ENCODE measurements around the gene RGS7BP. TPM values are rescaled to one million over a fixed set of nuclear protein-coding genes. Genes with fewer than 3 reads are reported as not detected.

The RGS7BP gene
- total and polyA plus RNA-seq, 7 donors = 0.06 to 1.5 (median 0.17) TPM

DNA sequence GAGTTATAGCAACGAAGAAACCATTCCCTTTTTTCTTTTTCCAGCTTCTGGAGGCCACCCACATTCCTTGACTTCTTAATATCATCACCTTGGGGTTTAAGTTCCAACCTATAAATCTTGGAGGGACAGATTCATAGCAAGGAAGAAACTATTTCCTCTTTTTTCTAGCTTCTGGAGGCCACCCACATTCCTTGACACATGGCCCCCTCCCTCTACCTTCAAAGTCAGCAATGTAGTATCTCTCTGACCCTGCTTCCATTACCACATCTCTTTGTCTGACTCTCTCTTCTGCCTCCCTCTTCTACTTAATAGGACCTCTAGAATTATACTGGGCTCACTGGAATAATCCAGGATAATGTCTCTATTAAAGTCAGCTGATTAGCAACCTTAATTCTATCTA lies 149.8 kb downstream of the RGS7BP start:
- Histone ChIP-seq H3K4me3 (no peak overlapping the region), H3K4me1 (no peaks in the 10 kb centered on the region), H3K27me3 (ENCODE audit: insufficient read depth in 3 of 3, low read length in 2 of 3) (no peaks in the 10 kb centered on the region), H3K9me3 (no peaks in the 10 kb centered on the region), H3K36me3 (ENCODE audit: insufficient read depth in 1 of 2, low read depth in 1 of 2) (no peaks in the 10 kb centered on the region), H3K27ac (no peak overlapping the region)
- intact Hi-C loops (cut with DNase I) = no loop called here
- TF ChIP-seq, protein P1, sequence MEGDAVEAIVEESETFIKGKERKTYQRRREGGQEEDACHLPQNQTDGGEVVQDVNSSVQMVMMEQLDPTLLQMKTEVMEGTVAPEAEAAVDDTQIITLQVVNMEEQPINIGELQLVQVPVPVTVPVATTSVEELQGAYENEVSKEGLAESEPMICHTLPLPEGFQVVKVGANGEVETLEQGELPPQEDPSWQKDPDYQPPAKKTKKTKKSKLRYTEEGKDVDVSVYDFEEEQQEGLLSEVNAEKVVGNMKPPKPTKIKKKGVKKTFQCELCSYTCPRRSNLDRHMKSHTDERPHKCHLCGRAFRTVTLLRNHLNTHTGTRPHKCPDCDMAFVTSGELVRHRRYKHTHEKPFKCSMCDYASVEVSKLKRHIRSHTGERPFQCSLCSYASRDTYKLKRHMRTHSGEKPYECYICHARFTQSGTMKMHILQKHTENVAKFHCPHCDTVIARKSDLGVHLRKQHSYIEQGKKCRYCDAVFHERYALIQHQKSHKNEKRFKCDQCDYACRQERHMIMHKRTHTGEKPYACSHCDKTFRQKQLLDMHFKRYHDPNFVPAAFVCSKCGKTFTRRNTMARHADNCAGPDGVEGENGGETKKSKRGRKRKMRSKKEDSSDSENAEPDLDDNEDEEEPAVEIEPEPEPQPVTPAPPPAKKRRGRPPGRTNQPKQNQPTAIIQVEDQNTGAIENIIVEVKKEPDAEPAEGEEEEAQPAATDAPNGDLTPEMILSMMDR (IDR thresholded peaks at IDR 0.05) = no peak
- DNase-seq = no peak
- 29 to 41% (median 29%) methylated on average over 1 of the region's 1 CpG for WGBS, 3 donors
- ATAC-seq = no peak

DNA sequence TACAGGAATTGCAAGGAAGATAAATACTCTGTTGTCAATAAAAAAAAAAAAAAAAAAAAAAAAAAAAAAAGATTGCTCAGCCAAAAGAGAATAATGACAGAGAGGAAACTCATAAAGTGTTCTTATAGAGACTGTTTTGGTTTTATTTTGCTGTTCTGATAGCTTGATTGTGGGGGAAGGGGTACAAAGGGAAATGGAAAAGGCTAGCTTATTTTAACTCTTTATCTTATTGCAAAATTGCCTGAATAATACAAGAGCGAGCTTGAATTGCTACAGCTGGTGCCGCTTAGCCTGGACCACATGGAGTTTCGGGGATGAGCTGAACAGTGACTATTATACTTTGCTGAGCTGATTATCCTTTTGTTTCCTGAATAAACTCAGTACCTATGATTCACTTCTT lies 153.5 kb downstream of the RGS7BP start:
- ATAC-seq (no peak), DNase-seq (no peak)
- Histone ChIP-seq H3K4me3 (no peak overlapping the region), H3K9me3 (no peaks in the 10 kb centered on the region), H3K36me3 (ENCODE audit: insufficient read depth in 1 of 2, low read depth in 1 of 2) (no peaks in the 10 kb centered on the region), H3K27ac (no peak overlapping the region), H3K4me1 (no peaks in the 10 kb centered on the region), H3K27me3 (ENCODE audit: insufficient read depth in 3 of 3, low read length in 2 of 3) (peaks cover 0 to 4% (median 2%) of the 10 kb centered on the region in 3 donors)
- WGBS, 3 donors = 76 to 80% (median 78%) methylated on average over 3 of the region's 3 CpGs
- intact Hi-C loops (cut with DNase I) = no loop called here
- TF ChIP-seq, protein P1 (IDR thresholded peaks at IDR 0.05) = no peak

Other genes with a start within 250 kb of the RGS7BP start
- not detected for gene SHISAL2B, start 184.5 kb downstream of the RGS7BP start, total RNA-seq
- gene SHISAL2B, start 184.5 kb downstream of the RGS7BP start, polyA plus RNA-seq = under 1 TPM in 1 of 3 donors, not detected in 2; 0.06 TPM

Data from psoas muscle (tissue), 8 donors.